Endothelial cell of umbilical vein (primary cell): Measurements from ENCODE around the gene POMC.

Experiments
- EZH2 ChIP-seq: IDR thresholded peaks from 2 replicates; pipeline ENCODE4 v1.6.1; 2012; ENCODE audit warnings: borderline replicate concordance, low read depth, mild to moderate bottlenecking, moderate library complexity, low read length, inconsistent platforms; ENCODE audit not compliant: severe bottlenecking
- POLR2AphosphoS5 ChIP-seq: IDR thresholded peaks from 2 replicates; pipeline ENCODE4 v1.6.1; 2012; ENCODE audit warnings: low read depth, mild to moderate bottlenecking, control low read depth, low read length, moderate library complexity; ENCODE audit not compliant: insufficient read depth

DNA sequence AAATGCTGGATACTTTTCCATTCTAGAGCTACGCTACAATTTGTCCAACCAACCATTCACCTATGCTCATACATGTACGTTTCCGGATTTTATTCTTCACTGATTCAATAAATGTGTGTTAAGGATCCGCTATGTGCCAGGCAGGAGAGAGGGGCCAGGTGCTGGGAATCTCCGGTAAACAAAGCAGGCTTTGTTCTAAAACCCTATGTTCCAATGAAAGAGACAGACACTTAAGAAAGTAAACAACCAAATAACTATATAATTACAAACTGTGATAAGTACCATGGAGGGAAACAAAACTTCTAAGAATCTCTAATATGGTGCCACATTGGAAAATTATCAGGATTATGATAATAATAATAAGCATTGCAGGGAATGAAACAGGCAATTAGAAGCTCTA, 22.2 kb upstream of the POMC start:
- TF ChIP-seq POLR2AphosphoS5 (no peak), EZH2 (no peak)
